ENCODE data around the gene SLC25A51. TPM values are rescaled to one million over a fixed set of nuclear protein-coding genes. Genes with fewer than 3 reads are reported as not detected.

SLC25A51 gene
- total RNA-seq, 2 experiments from 2014 or later: 31.8 to 32.4 TPM

DNA sequence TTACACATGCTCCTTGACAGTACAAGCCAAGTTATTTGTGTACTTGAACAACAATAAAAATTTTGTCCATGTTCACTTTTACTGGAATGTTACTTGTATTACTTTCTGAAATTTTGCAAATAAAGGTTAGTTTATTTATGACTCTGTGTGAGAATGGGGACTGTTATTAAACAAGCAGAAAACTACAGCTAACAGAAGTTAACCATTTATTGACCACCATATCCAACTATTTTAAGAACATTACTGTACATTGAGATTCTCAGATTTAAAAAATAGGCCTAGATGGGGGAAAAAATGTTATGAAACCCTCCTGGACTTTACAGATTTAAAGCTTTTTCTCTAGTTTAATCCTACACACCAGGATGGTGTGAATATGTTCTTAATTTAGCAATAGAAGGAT, 1.8 kb downstream of the SLC25A51 start:
- peak overlapping the region; percentile 94 for H3K4me3 ChIP-seq (ENCODE audit: low read depth, low read length, poor library complexity, severe bottlenecking)
- ChIA-PET POLR2A (interaction anchor here (1.0 to 1.6 kb wide), 4 partner anchors 26 to 123 kb away, joined by 3 to 5 read pairs (median 4); partner anchors contain the start of gene EXOSC3), CTCF (ENCODE audit: unreplicated experiment) (no interaction called here)
- TF ChIP-seq, protein P1, sequence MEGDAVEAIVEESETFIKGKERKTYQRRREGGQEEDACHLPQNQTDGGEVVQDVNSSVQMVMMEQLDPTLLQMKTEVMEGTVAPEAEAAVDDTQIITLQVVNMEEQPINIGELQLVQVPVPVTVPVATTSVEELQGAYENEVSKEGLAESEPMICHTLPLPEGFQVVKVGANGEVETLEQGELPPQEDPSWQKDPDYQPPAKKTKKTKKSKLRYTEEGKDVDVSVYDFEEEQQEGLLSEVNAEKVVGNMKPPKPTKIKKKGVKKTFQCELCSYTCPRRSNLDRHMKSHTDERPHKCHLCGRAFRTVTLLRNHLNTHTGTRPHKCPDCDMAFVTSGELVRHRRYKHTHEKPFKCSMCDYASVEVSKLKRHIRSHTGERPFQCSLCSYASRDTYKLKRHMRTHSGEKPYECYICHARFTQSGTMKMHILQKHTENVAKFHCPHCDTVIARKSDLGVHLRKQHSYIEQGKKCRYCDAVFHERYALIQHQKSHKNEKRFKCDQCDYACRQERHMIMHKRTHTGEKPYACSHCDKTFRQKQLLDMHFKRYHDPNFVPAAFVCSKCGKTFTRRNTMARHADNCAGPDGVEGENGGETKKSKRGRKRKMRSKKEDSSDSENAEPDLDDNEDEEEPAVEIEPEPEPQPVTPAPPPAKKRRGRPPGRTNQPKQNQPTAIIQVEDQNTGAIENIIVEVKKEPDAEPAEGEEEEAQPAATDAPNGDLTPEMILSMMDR (conservative IDR thresholded peaks at IDR 0.05; ENCODE audit: low read length): no peak
- TF ChIP-seq EZH2phosphoT487 (IDR thresholded peaks at IDR 0.05; ENCODE audit: borderline replicate concordance, low read depth, low read length): no peak
- peaks cover 23% of the 10 kb centered on the region; the same call in 1 of the 2 replicates for H3K79me2 ChIP-seq (ENCODE audit: insufficient read depth, low read depth, low read length)
- no peaks in the 10 kb centered on the region for H3K9me2 ChIP-seq (ENCODE audit: insufficient read depth, low read length)
- H3K4me2 ChIP-seq (ENCODE audit: low read length): peak overlapping the region; percentile 74
- no peak overlapping the region for H3K27ac ChIP-seq (ENCODE audit: low read depth, low read length, poor library complexity, severe bottlenecking)
- peaks cover 28% of the 10 kb centered on the region for H3K36me3 ChIP-seq (ENCODE audit: insufficient read depth, low read length)
- intact Hi-C loops (cut with micrococcal nuclease; ENCODE audit: unreplicated experiment): loop anchor here (5.0 kb wide), 2 partner anchors 310 to 420 kb away; partner anchors contain the start of gene TOMM5
- peaks cover 14% of the 10 kb centered on the region; the same call in 1 of the 2 replicates for H4K20me1 ChIP-seq (ENCODE audit: insufficient read depth, low read length)
- peaks cover 24% of the 10 kb centered on the region for H3K4me1 ChIP-seq (ENCODE audit: insufficient read depth, low read length, poor library complexity, severe bottlenecking)
- no peaks in the 10 kb centered on the region for H3K9me3 ChIP-seq (ENCODE audit: low read length)
- H2AFZ ChIP-seq (ENCODE audit: low read length): no peak overlapping the region
- DNase-seq (ENCODE audit: low spot score): no peak
- no TSS peak for BruUV-seq (replicated peaks)

DNA sequence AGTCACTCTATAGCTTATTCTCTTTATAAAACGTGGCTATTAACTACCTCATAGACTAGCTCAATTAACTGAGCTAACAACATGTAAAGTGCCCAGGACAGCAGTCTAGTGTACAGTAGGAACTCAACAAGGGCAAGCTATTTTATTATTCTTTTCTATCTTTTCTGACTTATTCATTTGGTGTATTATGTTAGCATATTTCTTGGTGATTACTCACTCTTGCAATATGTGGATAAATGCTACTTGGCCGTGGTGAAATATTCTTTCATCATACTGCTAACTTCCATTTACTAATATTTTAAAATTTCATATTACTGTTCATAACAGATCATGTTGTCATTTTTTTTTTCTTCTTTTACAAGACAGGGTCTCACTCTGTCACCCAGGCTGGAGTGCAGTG, 4.9 kb downstream of the SLC25A51 start:
- Histone ChIP-seq H3K36me3 (ENCODE audit: insufficient read depth, low read length) (peaks cover 58% of the 10 kb centered on the region), H3K4me2 (ENCODE audit: low read length) (no peak overlapping the region), H3K9me3 (ENCODE audit: low read length) (no peaks in the 10 kb centered on the region), H4K20me1 (ENCODE audit: insufficient read depth, low read length) (peaks cover 14% of the 10 kb centered on the region; the same call in 1 of the 2 replicates), H3K79me2 (ENCODE audit: insufficient read depth, low read depth, low read length) (peaks cover 23% of the 10 kb centered on the region; the same call in 1 of the 2 replicates), H3K27ac (ENCODE audit: low read depth, low read length, poor library complexity, severe bottlenecking) (no peak overlapping the region), H3K9me2 (ENCODE audit: insufficient read depth, low read length) (no peaks in the 10 kb centered on the region), H2AFZ (ENCODE audit: low read length) (no peak overlapping the region), H3K4me1 (ENCODE audit: insufficient read depth, low read length, poor library complexity, severe bottlenecking) (peaks cover 15% of the 10 kb centered on the region), H3K4me3 (ENCODE audit: low read depth, low read length, poor library complexity, severe bottlenecking) (no peak overlapping the region)
- intact Hi-C loops (cut with micrococcal nuclease; ENCODE audit: unreplicated experiment): loop anchor here (10.0 kb wide), 1 partner anchor 54 kb away; no protein-coding TSS in a partner anchor
- BruUV-seq (replicated peaks): no TSS peak
- ChIA-PET CTCF (ENCODE audit: unreplicated experiment) (no interaction called here), POLR2A (interaction anchor here (0.8 to 1.2 kb wide), 2 partner anchors 13 to 44 kb away, joined by 3 to 7 read pairs; no protein-coding TSS in a partner anchor)
- no peak for TF ChIP-seq EZH2phosphoT487 (IDR thresholded peaks at IDR 0.05; ENCODE audit: borderline replicate concordance, low read depth, low read length)
- no peak for DNase-seq (ENCODE audit: low spot score)

DNA sequence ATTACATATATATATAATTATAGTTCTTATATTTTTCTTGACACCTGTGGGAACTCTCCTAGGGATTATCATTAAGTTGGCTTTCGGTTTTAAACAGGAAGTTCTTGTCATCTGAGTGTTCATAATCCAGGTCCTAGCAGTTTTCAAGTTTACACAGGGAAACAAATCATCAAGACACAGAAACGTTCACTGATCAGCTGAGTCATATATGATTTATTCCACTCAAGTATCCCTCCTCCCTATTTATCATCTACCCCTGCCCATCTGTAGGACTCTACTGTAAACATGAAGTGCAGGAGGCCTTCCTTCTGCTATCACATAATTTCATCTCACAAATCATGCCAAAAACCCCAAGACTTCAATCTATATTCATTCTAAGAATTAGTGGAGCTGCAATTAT, 6.3 kb downstream of the SLC25A51 start:
- peaks cover 13% of the 10 kb centered on the region for H3K4me1 ChIP-seq (ENCODE audit: insufficient read depth, low read length, poor library complexity, severe bottlenecking)
- CTCF ChIA-PET (ENCODE audit: unreplicated experiment): no interaction called here
- no peaks in the 10 kb centered on the region for H3K9me3 ChIP-seq (ENCODE audit: low read length)
- DNase-seq (ENCODE audit: low spot score): no peak
- no peaks in the 10 kb centered on the region for H3K9me2 ChIP-seq (ENCODE audit: insufficient read depth, low read length)
- intact Hi-C loops (cut with micrococcal nuclease; ENCODE audit: unreplicated experiment): loop anchor here (10.0 kb wide), 1 partner anchor 53 kb away; no protein-coding TSS in a partner anchor
- no peak overlapping the region for H3K4me3 ChIP-seq (ENCODE audit: low read depth, low read length, poor library complexity, severe bottlenecking)
- H3K36me3 ChIP-seq (ENCODE audit: insufficient read depth, low read length): peaks cover 72% of the 10 kb centered on the region
- peaks cover 12% of the 10 kb centered on the region; the same call in 1 of the 2 replicates for H4K20me1 ChIP-seq (ENCODE audit: insufficient read depth, low read length)
- peaks cover 15% of the 10 kb centered on the region; the same call in 1 of the 2 replicates for H3K79me2 ChIP-seq (ENCODE audit: insufficient read depth, low read depth, low read length)
- no peak overlapping the region for H3K27ac ChIP-seq (ENCODE audit: low read depth, low read length, poor library complexity, severe bottlenecking)
- no peak for TF ChIP-seq EZH2phosphoT487 (IDR thresholded peaks at IDR 0.05; ENCODE audit: borderline replicate concordance, low read depth, low read length)
- H2AFZ ChIP-seq (ENCODE audit: low read length): no peak overlapping the region
- POLR2A ChIA-PET: interaction anchor here (0.6 to 0.7 kb wide), 2 partner anchors 23 to 126 kb away, joined by 3 to 4 read pairs; no protein-coding TSS in a partner anchor
- no TSS peak for BruUV-seq (replicated peaks)
- H3K4me2 ChIP-seq (ENCODE audit: low read length): no peak overlapping the region
